Activated CD4-positive, alpha-beta T cell treated with anti-CD3 and anti-CD28 coated beads, Interleukin-2, amount 50 U/mL, for 48 hours (primary cell): ENCODE measurements around the gene KIAA0825.
"Not testable (repeated sequence)": the region's sequence is repeated elsewhere in the genome, so short reads cannot be mapped to it uniquely, and the experiment has no call there.

Experiments
- DNase-seq, 2 experiments: peaks; one replicate each; pipeline ENCODE4 v3.0.0-alpha.2; 2020

KIAA0825 gene

DNA sequence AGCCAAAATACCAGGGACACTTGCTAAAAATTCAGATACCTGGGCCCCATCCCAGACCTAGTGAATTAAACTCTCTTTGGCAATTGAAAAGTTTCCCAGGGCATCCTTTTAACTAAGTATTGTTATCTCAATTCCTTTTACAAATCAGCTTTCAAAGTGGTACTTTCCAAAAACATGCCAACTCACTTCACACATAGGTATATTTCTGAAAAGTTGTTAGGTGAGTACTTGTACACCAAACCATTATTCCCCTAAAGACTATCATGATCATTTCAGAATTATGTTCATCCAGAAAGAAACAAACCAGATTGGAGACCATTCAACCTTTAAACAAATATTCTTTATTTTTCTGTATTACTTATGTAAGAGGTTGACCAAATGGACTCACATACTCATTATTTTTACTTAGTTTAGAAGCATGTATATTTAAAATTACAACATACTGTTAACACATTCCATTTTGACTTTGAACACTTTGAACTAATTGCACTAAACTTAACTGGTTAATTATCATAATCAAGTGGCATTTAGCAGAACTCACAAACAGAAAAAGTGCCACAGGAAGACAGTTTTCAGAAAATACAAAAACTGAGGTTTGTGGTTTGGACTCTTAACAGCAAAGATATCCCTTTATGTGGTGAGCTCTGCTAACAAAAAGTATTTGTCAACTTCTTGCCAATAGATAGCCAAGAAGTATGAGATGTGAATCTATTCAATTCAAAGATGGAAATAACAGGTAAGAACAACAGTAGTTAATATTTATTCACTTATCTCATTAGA is 40.7 kb downstream of the KIAA0825 start:
- no peak for DNase-seq

DNA sequence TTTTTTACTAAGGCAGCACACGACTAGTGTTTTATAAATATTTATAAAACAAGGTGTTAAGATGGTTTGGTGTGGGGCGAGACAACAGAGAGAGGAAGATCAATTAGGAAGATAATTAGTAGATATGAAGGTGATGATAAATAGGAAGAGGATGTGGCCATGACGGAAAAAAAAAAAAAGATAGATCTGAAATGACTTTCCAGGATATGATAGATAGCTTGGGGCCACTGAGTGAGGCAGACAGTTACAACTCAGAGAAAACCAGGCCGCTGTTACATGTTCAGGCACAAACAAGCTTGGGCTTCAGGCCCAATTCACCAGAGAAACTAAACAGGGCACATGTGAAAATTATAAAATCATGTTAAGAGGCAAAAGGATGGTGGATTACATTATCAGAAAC is 43.2 kb downstream of the KIAA0825 start:
- DNase-seq: no peak

DNA sequence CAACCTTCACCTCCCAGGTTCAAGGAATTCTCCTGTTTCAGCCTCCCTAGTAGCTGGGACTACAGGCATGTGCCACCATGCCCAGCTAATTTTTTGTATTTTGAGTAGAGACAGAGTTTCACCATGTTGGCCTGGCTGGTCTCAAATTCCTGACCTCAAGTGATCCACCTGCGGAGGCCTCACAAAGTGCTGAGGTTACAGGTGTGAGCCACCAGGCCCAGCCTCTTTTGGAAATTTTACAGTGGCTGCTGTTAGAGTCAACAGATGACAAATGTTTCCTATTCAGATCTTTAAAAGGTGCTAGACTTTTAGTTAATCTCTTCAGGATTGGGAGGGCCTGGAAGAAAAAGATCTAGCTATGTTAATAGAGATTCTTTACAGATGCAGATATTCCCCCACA is 45.1 kb downstream of the KIAA0825 start:
- not testable (repeated sequence) for DNase-seq

DNA sequence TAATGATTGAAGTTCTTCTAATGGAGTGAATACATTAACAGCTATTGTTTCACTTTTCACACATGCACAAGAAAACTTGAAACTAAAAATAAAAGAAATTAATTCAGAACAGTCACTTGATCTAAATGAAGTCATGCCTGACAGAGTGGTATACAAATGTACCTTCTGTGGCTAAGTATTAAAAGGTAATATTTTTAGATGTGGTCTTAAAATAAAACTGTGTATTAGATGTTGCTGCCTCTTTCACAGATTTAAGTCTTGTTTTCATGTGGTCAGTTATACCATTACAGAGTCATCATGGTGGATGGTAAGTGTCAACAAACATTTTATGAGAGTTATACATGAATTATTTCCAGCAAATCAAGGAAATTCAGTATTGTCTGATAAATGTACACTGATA is 47.0 kb downstream of the KIAA0825 start:
- no peak for DNase-seq

DNA sequence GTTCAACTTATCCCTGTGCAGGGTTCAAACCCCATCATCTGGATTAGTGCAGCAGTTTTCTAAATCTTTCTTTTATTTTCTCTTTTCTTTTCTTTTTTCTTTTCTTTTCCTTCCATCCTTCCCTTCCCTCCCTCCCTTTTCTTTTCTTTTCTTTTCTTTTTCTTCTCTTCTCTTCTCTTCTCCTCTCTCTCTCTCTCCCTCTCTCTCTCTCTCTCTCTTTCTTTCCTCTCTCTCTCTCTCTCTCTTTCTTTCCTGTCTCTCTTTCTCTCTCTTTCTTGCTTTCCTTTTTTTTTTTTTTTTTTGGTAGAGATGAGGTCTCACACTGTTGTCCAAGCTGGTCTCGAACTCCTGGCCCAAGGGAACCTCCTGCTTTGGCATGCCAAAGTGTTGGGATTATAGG is 53.6 kb downstream of the KIAA0825 start:
- DNase-seq: no peak

DNA sequence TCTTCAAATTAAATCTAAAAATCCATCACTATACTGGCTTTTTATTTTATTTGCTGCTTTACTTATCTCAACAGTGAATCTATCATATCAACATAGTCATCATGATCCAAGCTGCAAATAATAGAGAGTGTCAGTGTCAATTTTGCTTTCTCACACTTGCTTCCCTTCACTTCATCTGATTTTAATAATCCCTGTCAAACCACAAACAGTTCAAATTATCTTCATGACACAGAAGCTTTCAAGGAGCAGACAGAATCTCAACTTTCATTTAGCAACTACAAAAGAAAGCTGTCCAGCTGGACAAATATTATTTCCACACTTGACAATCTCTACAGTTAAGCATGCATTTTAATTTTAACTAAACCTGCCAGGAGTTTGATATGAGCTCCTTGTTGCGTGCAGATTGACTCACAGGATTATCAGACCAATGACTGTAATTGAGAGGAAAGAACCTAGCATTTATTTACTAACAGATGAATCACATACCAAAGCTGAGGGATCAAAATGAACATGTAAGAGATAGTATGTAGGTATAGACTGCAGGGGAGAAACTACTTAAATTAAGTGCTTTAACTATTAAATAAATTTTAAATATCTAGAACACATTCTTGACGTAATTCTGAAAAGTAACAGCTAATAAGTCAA is 56.0 kb downstream of the KIAA0825 start:
- DNase-seq: no peak

DNA sequence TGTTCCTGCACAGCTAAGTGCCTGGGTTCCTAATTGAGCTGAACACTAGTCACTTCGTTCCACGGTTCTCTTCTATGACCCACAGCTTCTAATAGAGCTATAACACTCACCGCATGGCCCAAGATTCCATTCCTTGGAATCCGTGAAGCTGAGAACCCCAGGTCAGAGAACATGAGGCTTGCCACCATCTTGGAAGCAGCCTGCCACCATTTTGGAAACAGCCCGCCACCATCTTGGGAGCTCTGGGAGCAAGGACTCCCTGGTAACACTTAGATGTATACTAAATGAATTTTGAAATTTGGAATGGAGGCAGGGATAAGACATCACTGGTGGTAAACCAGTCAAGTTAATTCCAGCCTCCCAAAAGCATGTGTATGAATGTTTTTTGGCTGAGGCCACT is 60.4 kb downstream of the KIAA0825 start:
- DNase-seq: no peak

DNA sequence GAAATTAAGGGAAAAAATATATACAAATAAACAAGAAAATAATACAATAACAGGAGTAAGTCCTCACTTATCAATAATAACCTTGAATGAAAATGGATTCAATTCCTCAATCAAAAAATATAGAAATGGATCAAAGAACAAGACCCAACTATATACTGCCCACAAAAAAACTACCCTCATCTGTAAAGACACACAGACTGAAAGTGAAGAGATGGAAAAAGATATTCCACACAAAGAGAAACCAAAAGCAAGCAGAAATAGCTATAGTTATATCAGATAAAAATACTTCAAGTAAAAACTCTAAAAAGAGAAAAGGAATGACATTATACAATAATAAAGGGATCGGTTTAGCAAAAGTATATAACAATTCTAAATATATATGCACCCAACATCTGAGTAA is 66.5 kb downstream of the KIAA0825 start:
- DNase-seq: no peak

DNA sequence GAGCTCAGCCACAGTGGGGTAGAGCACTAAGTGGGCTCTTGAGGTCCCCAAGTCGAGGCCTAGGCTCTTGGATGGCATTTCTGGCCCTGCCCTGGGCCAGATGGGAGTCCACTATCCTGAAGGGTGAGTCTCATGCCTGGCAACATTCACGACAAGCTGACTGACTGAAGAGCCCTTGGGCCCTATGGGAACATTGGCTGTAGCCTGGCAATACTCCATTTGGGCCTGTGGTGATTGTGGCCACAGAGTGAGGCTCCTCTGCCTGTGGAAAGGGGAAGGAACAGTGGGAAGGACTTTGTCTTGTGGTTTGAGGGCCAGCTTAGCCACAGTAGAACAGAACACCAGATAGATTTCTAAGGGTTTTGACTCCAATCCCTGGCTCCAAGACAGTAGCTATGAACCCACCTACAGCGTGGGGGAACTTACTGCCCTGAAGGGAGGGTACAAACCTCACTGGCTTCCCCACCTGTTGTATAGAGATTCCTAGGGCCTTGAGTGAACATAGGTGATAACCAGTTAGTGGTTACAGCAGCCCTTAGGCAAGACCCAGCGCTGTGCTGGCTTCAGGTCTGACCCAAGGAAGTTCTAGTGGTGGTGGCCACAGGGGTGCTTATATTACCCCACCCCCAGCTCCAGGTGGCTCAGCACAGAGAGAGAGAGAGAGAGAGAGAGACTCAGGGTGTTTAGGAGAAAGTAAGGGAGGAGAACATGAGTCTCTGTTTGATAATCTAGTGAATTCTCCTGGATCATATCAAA is 72.4 kb downstream of the KIAA0825 start:
- no peak for DNase-seq

DNA sequence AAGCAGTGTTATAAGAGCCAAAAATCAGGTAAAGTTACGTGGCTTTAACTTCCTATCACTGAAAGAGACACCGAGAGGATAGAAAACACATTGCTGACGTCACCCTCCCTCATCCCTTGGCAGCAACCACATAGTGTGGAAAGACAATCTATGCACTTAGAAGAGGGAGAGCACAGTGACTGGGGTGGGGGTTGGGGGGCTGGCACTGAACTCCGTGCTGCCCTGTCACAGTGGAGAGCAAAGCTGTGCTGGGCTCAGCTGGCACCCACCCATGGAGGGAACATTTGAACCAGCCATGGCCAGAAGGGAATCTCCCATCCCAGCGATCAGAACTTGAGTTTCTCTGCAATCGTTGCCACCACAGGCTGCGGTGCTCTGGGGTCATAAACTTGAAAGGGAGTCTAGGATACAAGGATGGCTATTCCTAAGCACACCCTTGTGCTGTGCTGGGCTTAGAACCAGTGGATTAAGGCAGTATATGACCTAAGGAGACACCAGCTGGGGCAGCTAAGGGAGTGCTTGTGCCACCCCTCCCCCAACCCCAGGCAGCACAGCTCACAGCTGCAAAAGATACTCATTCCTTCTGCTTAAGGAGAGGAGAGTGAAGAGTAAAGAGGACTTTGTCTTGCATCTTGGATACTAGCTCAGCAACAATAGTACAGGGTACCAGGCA is 73.4 kb downstream of the KIAA0825 start:
- DNase-seq: no peak

DNA sequence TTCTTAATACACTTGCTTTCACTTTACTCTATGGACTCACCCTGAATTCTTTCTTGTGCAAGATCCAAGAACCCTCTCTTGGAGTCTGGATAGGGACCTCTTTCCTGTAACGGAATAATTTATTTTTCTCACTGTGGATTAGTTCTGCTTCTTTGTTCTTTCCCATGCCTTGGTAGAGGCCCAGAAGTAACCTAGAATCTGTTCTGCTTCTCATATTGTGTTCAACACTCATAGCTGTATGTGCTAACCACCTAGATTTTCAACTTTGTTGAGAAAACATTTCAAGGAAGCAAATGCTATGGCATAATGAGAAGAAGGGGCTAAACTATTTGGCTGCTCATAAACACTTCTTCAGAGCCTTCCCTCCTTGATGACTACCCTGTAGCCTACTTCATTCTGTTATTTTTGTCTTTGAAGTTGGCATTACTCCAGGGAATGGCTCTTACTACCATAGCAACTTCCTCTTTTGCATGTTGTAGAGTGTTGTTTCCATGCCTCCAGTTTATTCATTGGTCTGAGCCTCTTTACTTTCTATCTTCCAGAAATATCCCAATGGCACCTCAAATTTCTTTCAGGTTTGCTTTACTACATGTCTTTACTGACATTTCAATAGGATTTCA is 74.3 kb downstream of the KIAA0825 start:
- DNase-seq: no peak

DNA sequence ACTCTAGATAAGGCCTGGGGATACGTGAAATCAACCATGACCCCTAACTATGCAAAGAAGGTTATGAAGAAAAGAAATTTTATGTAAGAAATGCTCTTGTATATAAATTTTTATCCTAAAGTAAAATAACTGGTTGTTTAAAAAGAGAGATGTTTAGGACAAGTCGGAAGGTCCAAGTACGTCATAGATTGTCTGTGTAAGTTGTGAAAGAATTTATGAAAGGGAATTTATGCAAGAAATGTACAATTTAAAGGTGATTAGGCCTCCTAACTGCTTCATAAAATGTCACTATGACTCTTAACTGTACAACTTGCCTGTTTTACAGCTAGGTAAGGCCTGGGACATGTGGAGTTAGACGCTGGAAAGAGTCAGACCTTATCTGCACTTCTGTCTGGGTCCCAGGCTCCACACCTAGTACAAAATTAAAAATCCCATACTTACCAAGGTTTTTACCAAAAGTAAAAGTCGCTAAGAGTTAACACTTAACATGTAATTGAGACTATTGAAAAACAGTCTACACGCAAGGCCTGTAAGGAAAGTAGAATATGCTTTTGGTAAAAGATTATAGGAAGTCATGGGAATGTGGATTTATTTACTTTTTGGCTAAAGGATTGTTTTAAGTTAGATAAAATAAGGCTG is 77.4 kb downstream of the KIAA0825 start:
- no peak for DNase-seq

DNA sequence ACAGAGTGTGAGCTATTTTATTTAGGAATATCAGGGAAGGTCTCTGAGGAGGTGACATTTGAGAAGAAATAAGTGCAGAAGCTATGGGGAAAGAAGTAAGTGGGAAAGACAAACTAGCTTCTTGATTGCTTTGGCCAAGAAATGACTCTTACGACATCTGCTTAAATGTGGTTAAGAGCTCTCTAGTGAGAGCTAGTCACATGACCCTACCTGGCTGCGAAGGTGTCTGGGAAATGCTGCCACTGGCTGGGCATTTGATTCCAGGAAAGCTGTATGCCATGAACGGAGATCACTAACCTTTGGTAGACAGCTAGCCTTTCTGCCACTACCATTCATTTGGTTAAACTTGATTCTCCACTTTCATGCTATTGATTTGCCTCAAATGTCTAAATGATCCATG is 80.1 kb downstream of the KIAA0825 start:
- no peak for DNase-seq

DNA sequence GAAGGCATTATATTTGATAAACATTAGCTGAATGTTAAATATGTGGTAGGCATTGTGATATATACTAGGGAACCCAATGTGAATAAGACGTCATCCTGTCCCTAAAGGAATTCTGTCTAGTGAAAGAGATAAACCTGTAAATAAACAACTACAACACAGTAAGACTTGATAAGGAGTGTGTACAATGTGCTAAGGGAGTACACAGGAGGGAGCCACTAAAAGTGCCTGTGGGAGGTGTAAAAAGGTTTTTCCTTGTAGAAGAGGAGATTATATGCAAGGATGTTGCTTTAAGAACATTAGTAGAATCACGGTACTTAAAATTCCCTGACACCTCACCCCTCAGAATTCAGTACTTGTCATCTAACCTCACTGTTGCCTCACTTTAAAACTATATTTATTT is 91.7 kb downstream of the KIAA0825 start:
- DNase-seq: no peak

DNA sequence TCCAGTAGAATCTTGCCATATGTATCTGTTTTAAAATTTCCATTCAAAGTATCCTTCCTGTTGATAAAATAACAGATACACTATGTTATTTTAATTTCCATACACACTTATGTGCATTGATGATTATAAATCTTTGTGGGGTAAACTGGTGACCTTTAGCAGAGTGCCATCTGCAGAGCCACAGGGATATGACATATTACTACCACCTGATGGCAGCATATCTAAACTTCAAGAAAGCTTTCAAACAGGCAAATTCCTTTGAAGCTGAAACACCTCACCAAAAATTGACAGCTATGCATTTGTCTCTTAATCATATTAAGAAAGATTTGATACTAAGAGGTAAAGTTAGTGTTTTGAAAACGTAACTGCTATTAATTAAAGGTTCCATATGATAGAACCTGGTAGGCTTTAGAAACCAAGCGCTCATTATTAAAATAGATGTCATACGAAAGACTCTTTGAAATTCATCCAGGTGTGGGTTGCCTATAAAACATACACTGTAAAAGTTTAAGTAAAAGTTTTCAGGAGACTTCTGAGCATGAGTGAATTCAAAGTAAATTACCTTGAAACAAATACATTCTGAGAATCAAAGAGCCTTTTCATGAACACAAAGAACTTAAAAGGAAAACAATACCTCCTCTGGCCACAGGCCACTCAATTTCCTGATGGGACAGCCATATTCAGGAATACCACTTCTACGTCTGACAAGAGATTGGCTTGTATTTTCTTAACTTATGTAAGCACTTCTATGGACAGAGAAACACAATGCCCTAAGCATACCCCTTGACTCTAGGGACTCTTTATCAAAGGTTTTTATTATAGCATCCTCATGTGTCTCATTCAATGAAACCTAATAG is 93.3 kb downstream of the KIAA0825 start:
- no peak for DNase-seq

DNA sequence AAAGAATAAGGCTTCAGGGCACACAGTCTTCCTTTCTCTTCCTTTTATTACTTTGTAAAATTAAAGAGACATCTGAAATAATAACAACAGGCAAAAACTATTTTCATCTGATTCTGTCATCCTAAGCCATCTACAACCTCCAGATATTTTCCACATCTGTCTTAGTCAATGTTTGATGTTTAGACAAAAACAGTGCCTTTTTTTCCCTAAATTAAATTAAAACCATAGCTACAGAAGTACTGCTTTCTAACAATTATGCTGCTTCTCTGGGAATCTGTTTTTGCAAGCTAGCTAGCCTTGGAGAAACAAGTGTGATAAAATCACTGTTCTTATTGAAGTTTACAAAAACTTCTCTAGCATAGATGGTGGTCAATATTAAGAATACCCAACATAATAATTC is 95.4 kb downstream of the KIAA0825 start:
- no peak for DNase-seq

DNA sequence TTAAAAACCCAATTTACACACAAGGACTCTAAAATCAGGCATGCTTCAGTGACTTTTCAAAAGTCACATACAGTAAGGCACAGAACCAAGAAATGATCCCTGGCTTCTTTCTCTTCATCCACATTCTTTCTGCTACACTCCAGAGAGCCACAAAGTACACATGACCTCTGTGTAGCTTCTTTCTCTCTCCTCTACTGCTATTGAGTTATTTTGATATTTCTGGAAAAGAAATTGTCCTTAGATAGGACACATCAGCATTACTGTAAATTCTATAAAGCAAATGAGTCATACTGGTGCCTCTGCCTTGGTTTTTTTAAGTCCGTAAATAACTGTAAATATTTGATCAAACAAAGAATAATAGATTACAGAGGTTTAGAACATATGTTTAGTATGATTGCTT is 96.3 kb downstream of the KIAA0825 start:
- DNase-seq: no peak

DNA sequence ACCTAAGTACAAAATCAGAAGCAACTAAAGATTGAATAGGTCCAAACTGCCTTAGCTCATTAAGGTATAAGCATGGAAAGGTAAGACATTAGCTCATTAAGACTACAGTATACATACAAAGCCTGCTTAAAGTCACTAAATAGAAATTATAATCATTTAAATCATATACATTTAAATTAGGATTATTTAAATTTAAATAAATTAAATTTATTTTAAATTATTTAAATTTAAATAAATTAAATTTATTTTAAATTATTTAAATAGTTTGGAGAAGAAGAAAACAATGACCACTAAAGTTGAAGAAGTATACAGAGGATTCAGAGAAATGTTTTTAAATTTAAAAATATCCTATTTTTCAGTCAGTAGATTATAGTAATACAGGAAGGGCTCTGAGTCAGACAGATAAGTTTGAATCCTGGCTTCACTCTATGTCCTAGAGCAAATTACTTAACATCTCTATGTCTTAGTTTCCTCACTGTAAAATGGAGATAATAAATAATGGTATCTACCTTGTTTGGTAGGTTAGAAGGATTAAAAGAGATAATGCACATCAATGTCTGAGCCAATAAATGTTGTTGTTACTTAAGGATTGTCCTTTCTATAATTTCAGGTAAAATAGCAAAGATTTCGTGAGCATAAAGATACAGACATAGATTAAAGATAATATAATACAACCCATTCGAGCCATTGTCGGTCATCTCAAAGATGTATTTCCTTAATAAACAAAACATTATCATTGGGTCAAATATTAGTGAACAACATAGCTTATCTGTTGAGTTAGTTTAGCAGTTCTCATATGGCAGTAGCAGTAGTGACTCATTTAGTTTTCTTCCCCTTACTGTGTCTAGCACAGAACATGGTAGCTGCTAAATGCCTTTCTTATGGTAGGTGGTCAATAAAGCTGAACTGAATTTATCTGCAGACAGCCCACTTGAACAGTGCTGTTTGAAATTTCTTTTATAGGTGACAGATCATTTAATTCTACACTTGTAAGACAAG is 100.6 kb downstream of the KIAA0825 start:
- DNase-seq: no peak

DNA sequence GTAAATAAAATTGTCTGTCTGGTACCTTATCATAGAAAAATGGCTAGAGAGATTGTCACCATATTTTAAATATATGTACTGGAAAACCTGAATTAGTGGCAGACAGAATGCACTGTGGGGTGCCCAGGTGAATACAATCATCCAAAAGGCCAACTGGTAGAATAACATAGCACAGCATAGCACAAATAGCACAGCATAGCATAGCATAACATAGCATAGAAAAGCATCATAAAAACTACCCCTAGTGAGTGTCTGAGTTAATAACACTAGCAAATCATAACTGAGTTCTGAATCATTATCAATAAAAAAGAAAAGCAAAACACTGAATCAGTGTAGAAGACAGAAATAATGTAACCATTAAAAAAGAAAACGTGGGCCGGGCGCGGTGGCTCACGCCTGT is 102.3 kb downstream of the KIAA0825 start:
- DNase-seq: no peak

DNA sequence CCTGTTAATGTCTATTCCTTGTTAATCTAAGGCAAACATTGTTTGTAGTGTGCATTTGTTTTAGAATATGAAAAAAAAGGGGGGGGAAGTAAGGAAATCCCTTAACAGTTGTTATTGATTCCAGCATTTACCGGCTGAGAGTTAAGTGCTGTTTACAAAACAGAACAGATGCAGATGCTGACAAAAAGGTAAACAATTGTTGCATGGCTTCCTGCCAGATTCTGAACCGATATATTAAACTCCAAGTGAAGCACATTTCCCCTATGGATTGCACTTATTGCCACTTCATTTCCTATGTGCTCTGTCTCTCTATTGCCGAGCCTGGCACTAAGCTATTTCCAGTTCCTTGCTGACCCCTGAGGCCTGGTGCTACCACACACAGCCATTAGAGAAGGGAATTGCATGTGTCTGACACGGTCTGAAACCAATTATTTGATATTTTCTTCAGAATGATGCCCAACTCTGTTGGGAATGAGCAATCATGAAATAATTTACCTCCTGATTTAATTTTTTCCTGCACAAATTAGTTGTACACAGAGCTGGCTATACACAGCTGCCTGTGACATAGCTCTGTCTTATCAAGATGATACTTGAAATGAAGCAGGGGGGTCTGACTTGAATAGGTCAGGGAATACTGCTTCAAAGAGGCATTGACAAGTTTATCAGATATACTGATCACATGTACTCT is 109.8 kb downstream of the KIAA0825 start:
- DNase-seq: no peak
